ENCODE measurements around the gene RAB28.

- TF ChIP-seq ZFP30 (CRISPR knock-in tag; IDR thresholded peaks at IDR 0.05) = no peak
- no peak for TF ChIP-seq ZNF70 (CRISPR knock-in tag; IDR thresholded peaks at IDR 0.05)
- no peak for TF ChIP-seq ZNF8 (CRISPR knock-in tag; IDR thresholded peaks at IDR 0.05)
- no peak for TF ChIP-seq ZC3H10 (CRISPR knock-in tag; IDR thresholded peaks at IDR 0.05)
- no peak for TF ChIP-seq PATZ1 (CRISPR knock-in tag; IDR thresholded peaks at IDR 0.05; ENCODE audit: borderline replicate concordance)
- TF ChIP-seq CREB5 (CRISPR knock-in tag; IDR thresholded peaks at IDR 0.05; ENCODE audit: low read depth) = no peak
- no peak for TF ChIP-seq CSDC2 (CRISPR knock-in tag; IDR thresholded peaks at IDR 0.05)
- TF ChIP-seq RARB (CRISPR knock-in tag; IDR thresholded peaks at IDR 0.05) = no peak
- TF ChIP-seq ARNTL (CRISPR knock-in tag; IDR thresholded peaks at IDR 0.05; ENCODE audit: borderline replicate concordance, low read depth) = no peak
- no peak for TF ChIP-seq GLIS3 (CRISPR knock-in tag; IDR thresholded peaks at IDR 0.05)
- no peak for TF ChIP-seq CSRNP3 (CRISPR knock-in tag; IDR thresholded peaks at IDR 0.05)
- TF ChIP-seq POU6F1 (CRISPR knock-in tag; IDR thresholded peaks at IDR 0.05; ENCODE audit: borderline replicate concordance, low read depth) = no peak
- no peak for TF ChIP-seq OSR1 (CRISPR knock-in tag; IDR thresholded peaks at IDR 0.05)
Observed at GRCh38 chr4:13365195-13365594, 118.9 kb downstream of the RAB28 start.
